ENCODE measurements around the gene RAPGEF2.

GRCh38 chr4:159268607-159269006 lies 165.7 kb downstream of the RAPGEF2 start:
- no peak for TF ChIP-seq CTCF (conservative IDR thresholded peaks at IDR 0.05)
- no peak for TF ChIP-seq ZFX (IDR thresholded peaks at IDR 0.05)
